Occipital lobe (tissue), 2 donors: ENCODE measurements around the gene CBLN2. TPM values are rescaled to one million over a fixed set of nuclear protein-coding genes. Genes with fewer than 3 reads are reported as not detected.

Experiments used
- DNase-seq: peaks from one replicate; lab custom pipeline; 2025; lab: John Stamatoyannopoulos, UW
- total RNA-seq: library from RNA; depleted of rRNA; stranded (reverse); fragments of >200 nt; gene quantifications from one replicate; pipeline ENCODE4 v1.2.3, GENCODE V29; 2014

The CBLN2 gene
- total RNA-seq = 39.3 TPM

GRCh38 chr18:72544092-72544886 lies at the start of gene CBLN2:
Gene CBLN2, minus strand, starts transcription at chr18:72544342. Its CDS starts 2,182 bp downstream, at chr18:72542160.
- DNase-seq = peak; percentile 66

DNA sequence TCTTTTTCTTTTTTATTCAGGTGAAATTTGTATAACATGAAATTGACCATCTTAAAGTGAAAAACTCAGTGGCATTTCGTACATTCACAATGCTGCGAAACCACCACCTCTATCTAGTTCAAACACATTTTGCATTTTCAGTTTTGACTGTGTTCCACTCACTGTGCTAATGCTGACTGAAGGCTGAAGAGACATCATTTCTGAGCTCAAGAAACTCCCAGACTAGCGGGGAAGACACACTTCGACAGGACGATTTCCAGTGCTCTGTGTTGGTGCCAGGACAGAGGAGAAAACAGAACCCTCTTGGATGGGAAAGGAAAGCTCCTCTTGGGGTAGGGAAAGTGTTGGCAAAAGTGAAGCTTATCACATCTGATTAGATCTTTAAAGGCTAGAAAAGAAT lies 44.2 kb upstream of the CBLN2 start:
- no peak for DNase-seq

DNA sequence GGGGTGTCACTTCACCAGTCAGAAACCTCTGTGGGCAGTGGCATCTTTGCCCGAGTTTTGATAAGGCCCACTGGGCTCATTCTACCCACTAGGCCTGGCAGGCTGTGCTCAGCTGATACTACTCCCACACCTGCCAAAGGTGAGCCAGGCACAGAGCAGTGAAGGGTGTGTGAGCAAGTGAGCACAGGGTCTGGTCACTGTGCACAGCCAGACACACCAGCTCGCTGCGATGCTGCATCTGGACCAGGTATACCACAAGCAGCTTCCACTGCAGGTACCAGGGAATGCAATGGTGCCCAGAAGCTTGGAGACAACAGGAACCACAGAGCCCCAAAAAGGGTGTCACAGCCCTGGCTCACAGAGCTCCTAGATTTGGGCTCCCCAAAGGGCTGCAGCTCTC lies 40.6 kb upstream of the CBLN2 start:
- DNase-seq = no peak

DNA sequence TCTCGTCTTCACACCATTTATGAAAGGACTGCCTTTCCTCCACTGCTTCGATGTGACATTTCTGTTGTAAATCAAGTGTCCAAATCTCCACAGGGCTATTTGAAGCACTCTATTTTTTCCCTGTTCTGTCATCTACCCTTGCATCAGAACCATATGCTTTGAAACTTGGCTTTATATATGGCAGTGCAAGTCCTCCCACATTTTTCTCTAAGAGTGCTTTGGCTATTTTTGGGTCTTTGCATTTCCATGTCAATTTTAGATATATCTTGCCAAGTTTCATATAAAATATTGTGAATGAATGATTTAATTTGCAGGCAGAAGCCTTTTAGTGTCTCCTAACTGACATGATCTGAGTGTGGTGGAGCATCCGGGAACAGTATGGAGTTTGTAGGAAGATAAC lies 37.8 kb upstream of the CBLN2 start:
- no peak for DNase-seq

DNA sequence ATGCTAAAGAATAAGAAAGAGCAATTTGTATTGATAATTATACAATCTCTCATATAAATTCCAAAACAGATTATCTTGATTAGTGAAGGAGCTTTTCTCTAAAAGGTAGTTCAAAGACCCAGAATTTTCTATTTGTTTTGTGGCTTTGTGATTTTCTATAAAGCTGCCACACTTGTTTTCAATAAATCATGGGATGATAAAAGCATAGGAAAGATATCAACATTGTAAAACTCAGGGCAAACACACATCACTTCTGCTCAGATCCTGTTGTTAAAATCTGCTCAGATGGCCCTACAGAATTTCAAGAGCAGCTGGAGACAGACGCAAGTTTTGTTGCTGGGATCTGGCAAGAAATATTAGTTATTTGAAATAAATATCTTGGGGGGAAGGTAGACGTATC lies 28.8 kb upstream of the CBLN2 start:
- DNase-seq = no peak

GRCh38 chr18:72566290-72566689 lies 22.1 kb upstream of the CBLN2 start:
- no peak for DNase-seq

- DNase-seq = no peak
Measured at GRCh38 chr18:72555968-72556367, 11.8 kb upstream of the CBLN2 start.

- DNase-seq = no peak
Measured at GRCh38 chr18:72555101-72555500, 11.0 kb upstream of the CBLN2 start.

- no peak for DNase-seq
Measured at GRCh38 chr18:72543357-72544055, 636 bp downstream of the CBLN2 start.

- DNase-seq = no peak
Measured at GRCh38 chr18:72542984-72543356, 1.2 kb downstream of the CBLN2 start.

DNA sequence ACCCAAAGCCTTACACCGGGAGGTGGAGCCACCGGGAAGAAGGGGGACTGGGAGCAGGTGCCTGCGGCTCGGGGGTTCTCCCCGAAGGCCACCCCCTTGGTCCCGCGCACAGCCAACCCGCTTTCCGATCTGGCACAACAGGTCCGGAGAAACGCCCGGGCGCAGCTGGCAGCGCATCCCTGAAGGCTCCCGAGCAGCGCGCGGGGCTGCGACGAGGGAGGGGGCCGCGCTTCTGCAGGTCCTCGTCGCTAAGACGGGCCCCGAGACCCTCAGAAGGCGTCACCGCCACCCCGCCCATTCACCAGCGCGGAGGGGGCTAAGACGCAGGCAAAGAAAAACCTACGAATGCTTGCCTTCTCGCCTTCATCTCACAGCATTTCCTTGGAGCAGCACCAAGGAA lies 1.8 kb downstream of the CBLN2 start:
- DNase-seq = no peak

- no peak for DNase-seq
Measured at GRCh38 chr18:72541871-72542332, 2.2 kb downstream of the CBLN2 start.

DNA sequence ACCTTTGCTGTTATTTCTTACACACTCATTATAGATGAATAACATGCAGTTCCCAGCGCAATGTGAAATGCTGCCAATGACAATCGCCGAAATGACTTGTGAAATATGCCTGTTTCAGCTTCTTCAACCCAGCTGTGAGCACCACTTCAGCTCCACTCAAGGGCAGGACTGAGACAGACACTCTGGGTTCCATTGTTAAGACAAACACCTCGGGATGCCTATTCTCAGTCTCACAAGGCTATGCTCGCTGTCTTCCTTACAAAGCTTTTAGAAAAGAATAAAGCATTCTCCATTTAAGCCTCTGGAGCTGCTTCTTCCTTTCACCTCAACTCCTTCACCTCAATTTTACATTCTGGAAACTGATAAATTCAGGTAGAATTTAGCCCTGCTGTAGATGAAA lies 4.2 kb downstream of the CBLN2 start:
- no peak for DNase-seq

DNA sequence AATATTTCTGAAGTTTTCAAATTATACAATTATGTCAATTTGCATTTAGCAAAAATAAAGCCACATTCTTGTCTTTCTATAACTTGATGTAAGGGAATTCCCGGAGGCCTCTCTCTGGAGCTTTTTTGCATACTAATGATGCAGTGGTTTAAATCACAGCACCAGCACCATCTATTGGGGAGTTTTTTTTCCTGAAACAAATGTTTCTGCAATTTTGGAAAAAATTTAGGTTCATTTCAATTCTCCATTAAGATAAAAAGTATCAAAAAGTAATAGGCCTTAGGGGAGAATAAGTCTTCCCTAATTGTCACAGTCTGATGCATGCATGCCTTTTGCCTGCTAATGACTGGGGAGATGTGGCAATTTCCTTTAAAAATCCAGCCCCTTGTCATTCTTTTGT lies 13.5 kb downstream of the CBLN2 start:
- no peak for DNase-seq

- DNase-seq = no peak
Measured at GRCh38 chr18:72504866-72505265, 39.3 kb downstream of the CBLN2 start.

GRCh38 chr18:72502671-72503431 lies 41.3 kb downstream of the CBLN2 start:
- DNase-seq = no peak

DNA sequence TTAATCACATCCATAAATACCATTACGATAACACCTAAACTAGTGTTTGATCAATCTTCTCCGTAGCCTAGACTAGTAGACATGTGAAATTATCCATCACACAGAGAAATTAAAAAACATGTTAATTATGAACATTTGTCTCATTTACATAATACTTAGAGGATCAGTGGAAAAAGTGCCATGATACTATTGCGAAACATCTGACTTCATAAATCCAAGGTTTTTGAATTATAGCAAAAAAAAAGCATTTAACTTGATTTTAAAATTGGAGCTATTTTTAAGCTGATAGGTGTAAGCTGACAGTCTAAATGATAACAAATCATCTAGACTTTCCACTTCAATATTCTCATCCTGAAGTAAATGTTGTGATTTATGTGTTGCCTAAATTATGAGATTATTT lies 51.6 kb downstream of the CBLN2 start:
- no peak for DNase-seq
